Endothelial cell (in vitro differentiated cells): ENCODE results near the gene DNAJC15. TPM values are rescaled to one million over a fixed set of nuclear protein-coding genes. Genes with fewer than 3 reads are reported as not detected.

Source experiments
- DNase-seq: peaks from one replicate; pipeline ENCODE4 v3.0.0; 2021; ENCODE audit warnings: low spot score
- H3K27ac Mint-ChIP-seq: one replicate; pipeline ENCODE4 v1.8.0; 2021; ENCODE audit warnings: mixed read lengths, inconsistent platforms; ENCODE audit not compliant: unreplicated experiment
- H3K27me3 Mint-ChIP-seq: one replicate; pipeline ENCODE4 v1.8.0; 2021; ENCODE audit warnings: mild to moderate bottlenecking, moderate library complexity, mixed read lengths, inconsistent platforms; ENCODE audit not compliant: unreplicated experiment
- H3K36me3 Mint-ChIP-seq: one replicate; pipeline ENCODE4 v1.8.0; 2021; ENCODE audit warnings: mild to moderate bottlenecking, low read depth, mixed read lengths, inconsistent platforms; ENCODE audit not compliant: unreplicated experiment
- H3K4me1 Mint-ChIP-seq: one replicate; pipeline ENCODE4 v1.8.0; 2021; ENCODE audit warnings: mild to moderate bottlenecking, mixed read lengths, inconsistent platforms; ENCODE audit not compliant: unreplicated experiment
- H3K4me3 Mint-ChIP-seq: one replicate; pipeline ENCODE4 v1.8.0; 2021; ENCODE audit warnings: mild to moderate bottlenecking, mixed read lengths, inconsistent platforms; ENCODE audit not compliant: unreplicated experiment
- H3K9me3 Mint-ChIP-seq: one replicate; pipeline ENCODE4 v1.8.0; 2021; ENCODE audit warnings: mixed read lengths, inconsistent platforms; ENCODE audit not compliant: unreplicated experiment
- long read RNA-seq: library from polyadenylated mRNA; unstranded; transcript quantifications from one replicate; pipeline ENCODE4 v2.0.0, GENCODE V29; 2020; ENCODE audit not compliant: unreplicated experiment
- total RNA-seq: library from RNA; stranded (reverse); fragmentation: NEBNext Ultra II Directional; extraction: Animal tissue kit (Norgen Biotek cat#: 25700); gene quantifications from one replicate; pipeline ENCODE4 v1.2.1, GENCODE V29; 2021; ENCODE audit not compliant: unreplicated experiment
- TF ChIP-seq, protein P1 (sequence below): fragments of 200-600 bp; sonication (generic); IDR thresholded peaks from one replicate; pipeline ENCODE4 v1.5.0; 2021; ENCODE audit warnings: antibody characterized with exemption; ENCODE audit not compliant: unreplicated experiment

The DNAJC15 gene
- 13.9 TPM for total RNA-seq
- long read RNA-seq, full-length matches to known transcripts = 29 of 30 reads
- long read RNA-seq, partial matches to known transcripts = 0 of 30 reads
- long read RNA-seq, other reads (novel, unspliced or antisense) = 1 of 30 reads

DNA sequence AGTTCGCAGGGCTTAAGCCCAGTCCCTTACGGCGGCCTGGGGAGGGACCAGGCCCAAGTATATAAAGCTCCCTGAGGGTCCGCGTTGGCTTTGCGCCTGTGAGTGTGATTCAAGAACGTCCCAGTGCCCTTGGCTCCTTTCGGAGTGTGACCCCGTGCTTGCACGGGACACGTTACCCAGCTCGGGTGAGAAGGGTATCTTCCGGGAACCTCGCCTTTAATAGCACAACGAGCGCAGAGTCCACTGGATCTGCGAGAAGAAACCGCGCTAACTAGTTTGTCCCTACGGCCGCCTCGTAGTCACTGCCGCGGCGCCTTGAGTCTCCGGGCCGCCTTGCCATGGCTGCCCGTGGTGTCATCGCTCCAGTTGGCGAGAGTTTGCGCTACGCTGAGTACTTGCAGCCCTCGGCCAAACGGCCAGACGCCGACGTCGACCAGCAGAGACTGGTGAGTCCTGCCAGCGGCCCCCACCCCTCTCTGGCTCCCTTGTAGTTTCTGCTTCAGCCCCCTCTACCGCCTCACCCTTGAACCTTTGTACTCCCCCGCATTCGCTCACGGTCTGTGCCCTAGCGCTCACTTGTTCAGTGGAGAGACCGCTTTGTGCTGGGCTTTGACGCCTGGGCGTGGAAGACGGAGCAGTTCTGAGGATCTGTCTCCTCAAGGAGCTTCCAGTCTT, at the start of gene DNAJC15:
TSS of gene DNAJC15 (plus strand) at position 298 of the 675 bp plus-strand sequence. CDS start at position 339, 41 bp downstream.
- TF ChIP-seq, protein P1, sequence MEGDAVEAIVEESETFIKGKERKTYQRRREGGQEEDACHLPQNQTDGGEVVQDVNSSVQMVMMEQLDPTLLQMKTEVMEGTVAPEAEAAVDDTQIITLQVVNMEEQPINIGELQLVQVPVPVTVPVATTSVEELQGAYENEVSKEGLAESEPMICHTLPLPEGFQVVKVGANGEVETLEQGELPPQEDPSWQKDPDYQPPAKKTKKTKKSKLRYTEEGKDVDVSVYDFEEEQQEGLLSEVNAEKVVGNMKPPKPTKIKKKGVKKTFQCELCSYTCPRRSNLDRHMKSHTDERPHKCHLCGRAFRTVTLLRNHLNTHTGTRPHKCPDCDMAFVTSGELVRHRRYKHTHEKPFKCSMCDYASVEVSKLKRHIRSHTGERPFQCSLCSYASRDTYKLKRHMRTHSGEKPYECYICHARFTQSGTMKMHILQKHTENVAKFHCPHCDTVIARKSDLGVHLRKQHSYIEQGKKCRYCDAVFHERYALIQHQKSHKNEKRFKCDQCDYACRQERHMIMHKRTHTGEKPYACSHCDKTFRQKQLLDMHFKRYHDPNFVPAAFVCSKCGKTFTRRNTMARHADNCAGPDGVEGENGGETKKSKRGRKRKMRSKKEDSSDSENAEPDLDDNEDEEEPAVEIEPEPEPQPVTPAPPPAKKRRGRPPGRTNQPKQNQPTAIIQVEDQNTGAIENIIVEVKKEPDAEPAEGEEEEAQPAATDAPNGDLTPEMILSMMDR = no peak
- H3K36me3 Mint-ChIP-seq = peaks cover 7% of the 10 kb centered on the region
- H3K4me1 Mint-ChIP-seq = peaks cover 5% of the 10 kb centered on the region
- H3K4me3 Mint-ChIP-seq = peak within 1 kb of the TSS; percentile 99
- H3K27me3 Mint-ChIP-seq = peaks cover 2% of the 10 kb centered on the region
- H3K27ac Mint-ChIP-seq = peak within 1 kb of the TSS; percentile 96
- DNase-seq = peak; percentile 73
- H3K9me3 Mint-ChIP-seq = no peaks in the 10 kb centered on the region

DNA sequence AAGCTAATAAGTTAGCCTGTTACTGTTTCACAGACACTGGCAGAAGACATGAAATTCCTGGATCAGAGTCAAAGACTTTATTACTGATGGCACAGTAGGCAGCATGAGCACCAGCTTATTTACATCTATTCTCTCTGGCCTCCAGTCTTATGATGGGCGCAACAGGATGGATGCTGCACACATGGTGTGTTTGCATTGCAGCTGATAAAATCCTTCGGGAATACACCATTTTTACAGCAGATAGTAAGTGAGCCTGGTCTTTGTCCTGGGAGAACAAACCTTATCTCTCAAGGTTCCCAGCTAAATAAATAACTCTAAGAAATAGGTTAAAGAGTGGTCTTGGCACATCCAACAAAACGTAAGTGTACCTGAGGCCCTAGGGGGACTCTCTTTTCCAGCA, 47.3 kb upstream of the DNAJC15 start:
- Mint-ChIP-seq H3K4me3 (no peak overlapping the region), H3K9me3 (no peaks in the 10 kb centered on the region)

DNA sequence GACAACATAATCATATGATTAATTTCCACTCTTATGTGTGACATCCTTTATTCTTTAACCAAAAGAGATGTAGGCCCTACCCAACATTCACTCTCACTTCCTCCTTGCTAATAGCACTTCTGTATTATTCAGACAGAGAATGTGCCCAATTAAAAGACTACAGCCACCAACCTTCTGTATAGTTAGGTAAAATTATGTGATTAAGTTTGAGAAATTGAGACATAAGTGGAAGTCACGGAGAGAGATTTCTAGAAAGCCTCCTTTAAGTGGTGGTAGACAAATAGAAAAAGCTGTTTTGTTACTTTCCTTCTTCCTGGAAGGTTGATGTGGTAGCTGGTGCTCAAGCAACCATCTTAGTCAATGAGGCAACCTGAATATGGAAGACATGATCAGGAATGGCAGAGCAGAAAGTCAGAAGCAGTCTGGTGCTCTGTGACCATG, 46.1 kb upstream of the DNAJC15 start:
- no peaks in the 10 kb centered on the region for H3K4me1 Mint-ChIP-seq
- no peak for DNase-seq
- no peak overlapping the region for H3K27ac Mint-ChIP-seq
- TF ChIP-seq, protein P1 = no peak
- no peaks in the 10 kb centered on the region for H3K9me3 Mint-ChIP-seq
- H3K4me3 Mint-ChIP-seq = no peak overlapping the region
- H3K27me3 Mint-ChIP-seq = no peaks in the 10 kb centered on the region
- H3K36me3 Mint-ChIP-seq = no peaks in the 10 kb centered on the region

More for the DNA sequence above, 47.3 kb upstream of the DNAJC15 start:
- TF ChIP-seq, protein P1 = no peak
- H3K27ac Mint-ChIP-seq = no peak overlapping the region
- no peaks in the 10 kb centered on the region for H3K27me3 Mint-ChIP-seq
- no peak for DNase-seq
- H3K4me1 Mint-ChIP-seq = no peaks in the 10 kb centered on the region
- H3K36me3 Mint-ChIP-seq = no peaks in the 10 kb centered on the region

DNA sequence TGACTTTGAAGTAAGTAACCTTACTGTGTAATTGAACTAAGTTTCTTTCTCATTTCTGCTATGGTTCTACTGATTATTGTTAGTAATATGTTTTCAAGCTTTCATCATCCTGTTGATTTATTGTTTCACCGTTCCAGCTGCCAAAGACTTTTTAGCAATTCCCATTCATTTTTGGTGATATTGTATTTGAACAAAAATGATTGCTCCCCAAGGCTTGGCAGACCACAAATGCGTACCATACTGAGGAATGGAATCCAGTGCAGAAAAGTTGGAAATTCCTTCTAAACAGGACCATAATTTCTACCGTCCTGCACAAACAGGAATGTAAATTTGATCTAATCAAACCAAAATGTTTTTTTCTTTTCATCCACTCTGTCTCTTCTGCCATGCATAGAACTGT, 42.1 kb upstream of the DNAJC15 start:
- H3K36me3 Mint-ChIP-seq = no peaks in the 10 kb centered on the region
- no peak overlapping the region for H3K27ac Mint-ChIP-seq
- H3K4me1 Mint-ChIP-seq = no peaks in the 10 kb centered on the region
- DNase-seq = no peak
- no peaks in the 10 kb centered on the region for H3K27me3 Mint-ChIP-seq
- H3K9me3 Mint-ChIP-seq = no peaks in the 10 kb centered on the region
- no peak overlapping the region for H3K4me3 Mint-ChIP-seq
- TF ChIP-seq, protein P1 = no peak

DNA sequence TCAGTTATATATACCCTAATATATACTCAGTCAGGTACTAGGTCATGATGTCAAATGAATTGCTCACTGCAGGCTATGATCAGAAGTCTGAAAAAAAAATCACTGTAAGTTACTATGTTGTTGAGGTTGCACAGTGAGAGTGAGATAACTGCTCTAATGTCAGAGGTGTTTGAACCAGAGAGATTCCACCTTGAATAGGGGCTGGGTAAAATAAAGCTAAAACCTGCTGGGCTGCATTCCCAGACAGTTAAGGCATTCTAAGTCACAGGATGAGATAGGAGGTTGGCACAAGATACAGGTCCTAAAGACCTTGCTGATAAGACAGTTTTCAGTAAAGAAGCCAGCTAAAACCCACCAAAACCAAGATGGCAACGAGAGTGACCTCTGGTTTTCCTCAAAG, 41.5 kb upstream of the DNAJC15 start:
- TF ChIP-seq, protein P1 = no peak
- no peak for DNase-seq
- Mint-ChIP-seq H3K36me3 (no peaks in the 10 kb centered on the region), H3K4me3 (no peak overlapping the region), H3K9me3 (no peaks in the 10 kb centered on the region), H3K27ac (no peak overlapping the region), H3K27me3 (no peaks in the 10 kb centered on the region), H3K4me1 (no peaks in the 10 kb centered on the region)
